GM12878 (cell line): ENCODE results near the gene DNMBP. TPM values are rescaled to one million over a fixed set of nuclear protein-coding genes. Genes with fewer than 3 reads are reported as not detected.
A peak's percentile ranks its signal among the peaks of the same experiment; 100 is the strongest.

ENCODE experiments used
- ATAC-seq: fragments of 200-7000 bp; cut with Tn5 transposase; 3 replicates; pipeline ENCODE4 v1.9.1; 2020; ENCODE audit warnings: mild to moderate bottlenecking, moderate library complexity
- BruUV-seq: library from RNA; stranded (reverse); fragments of 400-500 nt; replicated peaks from 2 replicates; lab custom pipeline; 2021; lab: Mats Ljungman, UMichigan
- CTCF ChIA-PET: fragments of 300-600 bp; sonication (Branson Sonifier 250); formaldehyde crosslinking; extraction: SDS; loops from one replicate; lab custom pipeline; 2021; ENCODE audit warnings: inconsistent platforms; lab: Yijun Ruan, JAX
- POLR2A ChIA-PET: fragments of 350-600 bp; formaldehyde crosslinking; extraction: SDS; loops from one replicate; lab custom pipeline; 2021; ENCODE audit warnings: inconsistent platforms; lab: Charles Lee
- RAD21 ChIA-PET: fragments of 300-600 bp; sonication (Branson Sonifier 250); formaldehyde crosslinking; loops from one replicate; lab custom pipeline; 2023; ENCODE audit warnings: antibody characterized with exemption; ENCODE audit not compliant: unreplicated experiment; lab: Charles Lee
- SMC1A ChIA-PET: fragments of 300-600 bp; sonication (Branson Sonifier 250); formaldehyde crosslinking; loops from one replicate; lab custom pipeline; 2023; ENCODE audit not compliant: unreplicated experiment, uncharacterized antibody; lab: Charles Lee
- DNase-seq: peaks from one replicate; pipeline ENCODE4 v3.0.0-alpha.2; 2011; ENCODE audit warnings: low read depth, low spot score
- FAIRE-seq: peaks from 3 replicates; lab custom pipeline; 2011; peaks lifted over from hg19 to GRCh38; lab: Jason Lieb, UNC
- H2AFZ ChIP-seq: 2 replicates; pipeline ENCODE4 v1.6.0; 2011; ENCODE audit warnings: low read depth, low read length, control low read depth; ENCODE audit not compliant: control insufficient read depth
- H3K27ac ChIP-seq: 2 replicates; pipeline ENCODE4 v1.5.1; 2011; ENCODE audit warnings: control low read depth; ENCODE audit not compliant: control insufficient read depth, insufficient read depth
- H3K27me3 ChIP-seq, 2 experiments: replicated peaks in 1 of 2; 2 replicates each; pipeline versions ENCODE4 v1.6.0 to v1.6.1; 2011; ENCODE audit warnings: low read length in 1 of 2; ENCODE audit not compliant: control insufficient read depth in 2 of 2, insufficient read depth in 2 of 2
- H3K36me3 ChIP-seq, 2 experiments: 2 replicates each; pipeline ENCODE4 v1.5.1; 2011; ENCODE audit warnings: low read length in 1 of 2; ENCODE audit not compliant: control insufficient read depth in 2 of 2, insufficient read depth in 2 of 2
- H3K4me1 ChIP-seq: 2 replicates; pipeline ENCODE4 v1.6.1; 2011; ENCODE audit warnings: mild to moderate bottlenecking, low read length, moderate library complexity, mixed read lengths; ENCODE audit not compliant: control insufficient read depth, insufficient read depth
- H3K4me2 ChIP-seq: 2 replicates; pipeline ENCODE4 v1.6.0; 2011; ENCODE audit warnings: control low read depth; ENCODE audit not compliant: control insufficient read depth, insufficient read depth
- H3K4me3 ChIP-seq: fragments of 200-600 bp; sonication (generic); 2 replicates; pipeline ENCODE4 v1.5.1; 2016
- H3K79me2 ChIP-seq: 2 replicates; pipeline ENCODE4 v1.6.0; 2011; ENCODE audit warnings: low read length; ENCODE audit not compliant: control insufficient read depth, insufficient read depth
- H3K9ac ChIP-seq: 2 replicates; pipeline ENCODE4 v1.8.0; 2011; ENCODE audit warnings: low read length, control low read depth, mixed read lengths; ENCODE audit not compliant: control insufficient read depth, insufficient read depth
- H3K9me3 ChIP-seq: replicated peaks from 3 replicates; pipeline ENCODE4 v1.5.1; 2011; ENCODE audit warnings: mild to moderate bottlenecking, low read length; ENCODE audit not compliant: control insufficient read depth, insufficient read depth
- H4K20me1 ChIP-seq: 2 replicates; pipeline ENCODE4 v1.6.0; 2011; ENCODE audit not compliant: control insufficient read depth, insufficient read depth
- BACH1 ChIP-seq: fragments of 450-650 bp; IDR thresholded peaks from 2 replicates; pipeline ENCODE4 v1.6.1; 2017; ENCODE audit warnings: mild to moderate bottlenecking, borderline replicate concordance
- SMARCA5 ChIP-seq: fragments of 450-650 bp; IDR thresholded peaks from 2 replicates; pipeline ENCODE4 v1.6.1; 2017; ENCODE audit warnings: mild to moderate bottlenecking
- ZBTB40 ChIP-seq: fragments of 450-650 bp; IDR thresholded peaks from 2 replicates; pipeline ENCODE4 v1.6.1; 2016; ENCODE audit warnings: mild to moderate bottlenecking, moderate library complexity, borderline replicate concordance
- WGBS: methylation state at CpG from one replicate; pipeline ENCODE4 v1.1.6; 2016; ENCODE audit warnings: low lambda C conversion rate; ENCODE audit not compliant: insufficient replicate concordance, insufficient coverage; ENCODE audit errors: missing lambda C conversion rate; 5-methylcytosine and 5-hydroxymethylcytosine counted together
- in situ Hi-C: fragments of 300-500 bp; cut with MboI; formaldehyde crosslinking; loops from 9 replicates; pipeline ENCODE4 v1.14.3; 2018; ENCODE audit warnings: mixed read lengths
- intact Hi-C: fragments of 100-400 bp; cut with micrococcal nuclease; formaldehyde crosslinking; loops from one replicate; pipeline ENCODE4 v1.14.2; 2022; ENCODE audit not compliant: unreplicated experiment
- polyA plus RNA-seq, 11 experiments: library from polyadenylated mRNA; depleted of rRNA in 4 of 11; unstranded in 6 of 11; stranded (reverse) in 5 of 11; fragments of >200 nt; fragmentation: Nextera tagmentation in 4 of 11; fragmentation: Illumina TruSeq in 1 of 11; extraction: Ambion mirVana in 4 of 11; extraction: Trizol in 1 of 11; gene quantifications; 1 replicate in 1 of 11; 2 replicates in 10 of 11; pipeline versions ENCODE4 v1.2.1 to v1.2.3, GENCODE V29; 2011 to 2016; ENCODE audit warnings: inconsistent platforms in 2 of 11, missing spikeins in 2 of 11, low read depth in 1 of 11
- total RNA-seq, 4 experiments: library from RNA; depleted of rRNA in 3 of 4; stranded (reverse); fragments of >200 nt in 3 of 4; fragmentation: Illumina TruSeq in 1 of 4; extraction: Trizol in 1 of 4; gene quantifications; 2 replicates each; pipeline versions ENCODE4 v1.2.1 to v1.2.3, GENCODE V29; 2013 to 2021

The DNMBP gene
- total and polyA plus RNA-seq, 10 of the 15 experiments (the other 5 are each of a cell fraction or from before 2014, with no cell fraction given): 7.1 to 45.0 (median 22.0) TPM

- TF ChIP-seq ZBTB40: no peak
Observed at GRCh38 chr10:99979066-99979685, 30.6 kb downstream of the DNMBP start (continued).

- no TSS peak for BruUV-seq
- H2AFZ ChIP-seq: no peak overlapping the region
- in situ Hi-C loops (no loop called here), intact Hi-C loops (loop anchor here (10.0 kb wide), 1 partner anchor 207 kb away; the partner anchor contains the start of gene ERLIN1)
- 98% methylated on average over 5 of the region's 5 CpGs for WGBS
- DNase-seq: no peak
- peaks cover 2 to 6% of the 10 kb centered on the region in 2 experiments; a peak in 2 of 4 replicates for H3K36me3 ChIP-seq
- ChIA-PET POLR2A (interaction anchor here (4.7 kb wide), 1 partner anchor 30 kb away, joined by 52 read pairs; the partner anchor contains the start of gene DNMBP), RAD21 (interaction anchor here (1.5 to 15.1 kb wide), 4 partner anchors 29 to 68 kb away, joined by 5 to 255 read pairs (median 23); partner anchors contain the start of gene DNMBP), SMC1A (interaction anchor here (0.5 to 17.5 kb wide), 5 partner anchors 26 to 304 kb away, joined by 3 to 531 read pairs (median 14); partner anchors contain the start of gene DNMBP), CTCF (interaction anchor here (1.2 to 16.3 kb wide), 5 partner anchors 19 to 361 kb away, joined by 3 to 318 read pairs (median 8); partner anchors contain the start of gene DNMBP)
- H3K9me3 ChIP-seq: no peaks in the 10 kb centered on the region
- no peaks in the 10 kb centered on the region for H4K20me1 ChIP-seq
- peak overlapping the region; percentile 27 for H3K27ac ChIP-seq
- H3K4me3 ChIP-seq: no peak overlapping the region
- TF ChIP-seq BACH1: no peak
- TF ChIP-seq SMARCA5: no peak
- H3K9ac ChIP-seq: no peak overlapping the region
- peaks cover 76% of the 10 kb centered on the region for H3K4me1 ChIP-seq
- no peaks in the 10 kb centered on the region for H3K27me3 ChIP-seq
- H3K4me2 ChIP-seq: no peak overlapping the region
- FAIRE-seq: no peak
- no peak for ATAC-seq
- H3K79me2 ChIP-seq: peaks cover 97% of the 10 kb centered on the region
Observed at GRCh38 chr10:99977916-99978315, 31.8 kb downstream of the DNMBP start.
